Keratinocyte (primary cell): ENCODE data around the gene RSRC2.

Source experiments
- CTCF ChIP-seq, 3 experiments: IDR thresholded peaks in 1 of 3; conservative IDR thresholded peaks in 1 of 3; optimal IDR thresholded peaks in 1 of 3; 2 replicates in 2 of 3; 3 replicates in 1 of 3; pipeline versions ENCODE3 to v1.5.1; 2011; ENCODE audit warnings: low read length in 3 of 3, mild to moderate bottlenecking in 3 of 3, moderate library complexity in 2 of 3, control low read depth in 1 of 3, inconsistent platforms in 1 of 3; ENCODE audit not compliant: insufficient read depth in 2 of 3; ENCODE audit errors: extremely low read depth in 1 of 3
- EZH2 ChIP-seq: IDR thresholded peaks from one replicate; pipeline ENCODE4 v1.6.1; 2012; ENCODE audit warnings: inconsistent platforms, mild to moderate bottlenecking, low read length, moderate library complexity

GRCh38 chr12:122545855-122546254 is 19.1 kb upstream of the RSRC2 start:
- no peak for TF ChIP-seq CTCF (optimal IDR thresholded peaks at IDR 0.05 in 1 of 3, IDR thresholded peaks at IDR 0.05 in 1 of 3, conservative IDR thresholded peaks at IDR 0.05 in 1 of 3; ENCODE audit: extremely low read depth in 1 of 3, insufficient read depth in 2 of 3, low read length in 3 of 3)
- TF ChIP-seq EZH2, result no peak
